Peyer's patch (tissue), 4 donors: ENCODE results near the gene STRIT1. TPM values are rescaled to one million over a fixed set of nuclear protein-coding genes. Genes with fewer than 3 reads are reported as not detected.

Source experiments
- DNase-seq, 3 donors: peaks; one replicate each; pipeline ENCODE4 v3.0.0-alpha.2; 2017 to 2019
- H3K27ac ChIP-seq, 4 donors: fragments of 200-600 bp; sonication (generic); one replicate each; pipeline ENCODE4 v1.5.1; 2016 to 2019
- H3K27me3 ChIP-seq, 2 donors: fragments of 200-600 bp; sonication (generic); one replicate each; pipeline ENCODE4 v1.5.1; 2019
- H3K36me3 ChIP-seq, 3 donors: fragments of 200-600 bp; sonication (generic); one replicate each; pipeline ENCODE4 v1.5.1; 2016 to 2019
- H3K4me1 ChIP-seq, 4 donors: fragments of 200-600 bp; sonication (generic); one replicate each; pipeline ENCODE4 v1.5.1; 2016 to 2019
- H3K4me3 ChIP-seq, 4 donors: fragments of 200-600 bp; sonication (generic); 1 replicate in 3 of 4; 2 replicates in 1 of 4; pipeline ENCODE4 v1.5.1; 2016 to 2019; ENCODE audit warnings: mild to moderate bottlenecking in 1 of 4
- H3K9me3 ChIP-seq, 4 donors: fragments of 200-600 bp; sonication (generic); one replicate each; pipeline ENCODE4 v1.5.1; 2016 to 2019; ENCODE audit warnings: mild to moderate bottlenecking in 1 of 4
- POLR2A ChIP-seq, 2 donors: fragments of 450-650 bp; IDR thresholded peaks; one replicate each; pipeline ENCODE4 v1.5.1; 2017; ENCODE audit warnings: antibody characterized with exemption in 2 of 2, mild to moderate bottlenecking in 2 of 2, moderate library complexity in 2 of 2
- total RNA-seq, 4 donors: library from RNA; depleted of rRNA; stranded (reverse); fragments of >200 nt; gene quantifications; one replicate each; pipeline ENCODE4 v1.1.0, GENCODE V29; 2016
- TF ChIP-seq, protein P1 (sequence below), 6 experiments: fragments of 450-650 bp in 4 of 6; fragments of 200-600 bp in 2 of 6; sonication (generic) in 1 of 6; IDR thresholded peaks; one replicate each; pipeline ENCODE4 v1.5.1; 2017 to 2019; ENCODE audit warnings: antibody characterized with exemption in 6 of 6, mild to moderate bottlenecking in 3 of 6, moderate library complexity in 1 of 6

STRIT1 gene
- total RNA-seq, 4 donors from 2014 or later, result not detected

DNA sequence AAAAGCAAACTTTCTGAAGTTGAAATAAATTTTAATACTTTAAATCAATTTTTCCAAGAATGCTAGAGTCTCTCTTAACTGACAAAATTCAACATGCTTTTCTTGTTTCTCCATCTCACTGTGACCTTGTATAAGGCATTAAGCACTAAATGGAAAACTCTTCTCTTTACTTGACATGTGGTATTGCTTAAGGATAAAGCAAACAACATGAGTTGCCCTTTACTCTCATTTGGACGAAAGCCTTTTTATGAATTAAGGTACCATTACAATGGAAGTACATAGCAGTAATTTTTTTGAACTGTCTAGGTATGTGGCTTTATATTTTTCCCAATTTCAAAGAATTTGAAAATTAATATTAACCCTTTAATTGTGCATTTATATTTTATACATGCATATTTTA is 1.4 kb downstream of the STRIT1 start:
- Histone ChIP-seq H3K36me3 (no peaks in the 10 kb centered on the region), H3K4me3 (no peak overlapping the region), H3K27ac (no peak overlapping the region), H3K4me1 (no peaks in the 10 kb centered on the region), H3K9me3 (peaks cover 0 to 4% (median 0%) of the 10 kb centered on the region in 4 donors), H3K27me3 (no peaks in the 10 kb centered on the region)
- DNase-seq, result no peak
- no peak for TF ChIP-seq POLR2A (IDR thresholded peaks at IDR 0.05)
- TF ChIP-seq, protein P1, sequence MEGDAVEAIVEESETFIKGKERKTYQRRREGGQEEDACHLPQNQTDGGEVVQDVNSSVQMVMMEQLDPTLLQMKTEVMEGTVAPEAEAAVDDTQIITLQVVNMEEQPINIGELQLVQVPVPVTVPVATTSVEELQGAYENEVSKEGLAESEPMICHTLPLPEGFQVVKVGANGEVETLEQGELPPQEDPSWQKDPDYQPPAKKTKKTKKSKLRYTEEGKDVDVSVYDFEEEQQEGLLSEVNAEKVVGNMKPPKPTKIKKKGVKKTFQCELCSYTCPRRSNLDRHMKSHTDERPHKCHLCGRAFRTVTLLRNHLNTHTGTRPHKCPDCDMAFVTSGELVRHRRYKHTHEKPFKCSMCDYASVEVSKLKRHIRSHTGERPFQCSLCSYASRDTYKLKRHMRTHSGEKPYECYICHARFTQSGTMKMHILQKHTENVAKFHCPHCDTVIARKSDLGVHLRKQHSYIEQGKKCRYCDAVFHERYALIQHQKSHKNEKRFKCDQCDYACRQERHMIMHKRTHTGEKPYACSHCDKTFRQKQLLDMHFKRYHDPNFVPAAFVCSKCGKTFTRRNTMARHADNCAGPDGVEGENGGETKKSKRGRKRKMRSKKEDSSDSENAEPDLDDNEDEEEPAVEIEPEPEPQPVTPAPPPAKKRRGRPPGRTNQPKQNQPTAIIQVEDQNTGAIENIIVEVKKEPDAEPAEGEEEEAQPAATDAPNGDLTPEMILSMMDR (IDR thresholded peaks at IDR 0.05), result no peak

DNA sequence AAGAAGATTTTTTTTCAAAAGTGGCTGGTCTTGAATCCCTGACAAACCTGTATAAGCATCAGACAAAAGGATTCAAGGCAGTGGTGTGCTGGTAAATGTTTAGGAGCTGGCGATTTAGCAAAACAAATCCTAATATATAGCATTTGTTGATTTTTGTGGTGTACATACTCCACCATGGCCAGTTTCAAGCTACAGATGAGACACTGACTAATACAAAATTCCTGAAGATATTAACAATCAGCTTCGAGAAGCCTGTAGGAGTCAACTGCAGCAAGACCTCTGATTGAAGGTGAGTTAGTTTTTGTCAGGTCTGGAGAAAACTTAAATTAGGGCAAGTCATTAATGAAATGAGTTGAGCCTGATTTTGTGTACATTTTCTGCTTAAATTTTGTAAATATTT is 6.7 kb downstream of the STRIT1 start:
- no peak for DNase-seq

DNA sequence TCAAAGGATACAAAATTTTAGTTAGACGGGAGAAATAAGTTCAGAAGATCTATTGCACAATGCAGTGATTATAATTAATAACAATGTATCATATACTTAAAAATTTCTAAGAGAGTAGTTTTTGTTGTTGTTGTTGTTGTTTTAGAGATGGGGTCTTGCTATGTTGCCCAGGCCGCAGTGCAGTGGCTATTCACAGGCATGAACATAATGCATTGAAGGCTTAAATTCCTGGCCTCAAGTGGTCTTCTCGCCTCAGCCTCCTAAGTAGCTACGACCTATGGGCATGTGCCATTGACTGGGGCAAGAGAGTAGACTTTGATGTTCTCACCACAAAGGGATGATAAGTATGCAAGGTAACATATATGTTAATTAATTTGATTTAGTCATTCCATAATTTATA is 7.5 kb downstream of the STRIT1 start:
- DNase-seq, result no peak
- no peak overlapping the region for H3K4me3 ChIP-seq
- H3K9me3 ChIP-seq, result no peaks in the 10 kb centered on the region
- H3K36me3 ChIP-seq, result no peaks in the 10 kb centered on the region
- no peak overlapping the region for H3K27ac ChIP-seq
- no peak for TF ChIP-seq POLR2A (IDR thresholded peaks at IDR 0.05)
- TF ChIP-seq, protein P1 (IDR thresholded peaks at IDR 0.05), result no peak
- no peaks in the 10 kb centered on the region for H3K27me3 ChIP-seq
- no peaks in the 10 kb centered on the region for H3K4me1 ChIP-seq

More for the DNA sequence above, 6.7 kb downstream of the STRIT1 start:
- Histone ChIP-seq H3K36me3 (no peaks in the 10 kb centered on the region), H3K27me3 (no peaks in the 10 kb centered on the region), H3K9me3 (no peaks in the 10 kb centered on the region), H3K4me1 (no peaks in the 10 kb centered on the region), H3K4me3 (no peak overlapping the region), H3K27ac (no peak overlapping the region)
- TF ChIP-seq, protein P1 (IDR thresholded peaks at IDR 0.05), result no peak

DNA sequence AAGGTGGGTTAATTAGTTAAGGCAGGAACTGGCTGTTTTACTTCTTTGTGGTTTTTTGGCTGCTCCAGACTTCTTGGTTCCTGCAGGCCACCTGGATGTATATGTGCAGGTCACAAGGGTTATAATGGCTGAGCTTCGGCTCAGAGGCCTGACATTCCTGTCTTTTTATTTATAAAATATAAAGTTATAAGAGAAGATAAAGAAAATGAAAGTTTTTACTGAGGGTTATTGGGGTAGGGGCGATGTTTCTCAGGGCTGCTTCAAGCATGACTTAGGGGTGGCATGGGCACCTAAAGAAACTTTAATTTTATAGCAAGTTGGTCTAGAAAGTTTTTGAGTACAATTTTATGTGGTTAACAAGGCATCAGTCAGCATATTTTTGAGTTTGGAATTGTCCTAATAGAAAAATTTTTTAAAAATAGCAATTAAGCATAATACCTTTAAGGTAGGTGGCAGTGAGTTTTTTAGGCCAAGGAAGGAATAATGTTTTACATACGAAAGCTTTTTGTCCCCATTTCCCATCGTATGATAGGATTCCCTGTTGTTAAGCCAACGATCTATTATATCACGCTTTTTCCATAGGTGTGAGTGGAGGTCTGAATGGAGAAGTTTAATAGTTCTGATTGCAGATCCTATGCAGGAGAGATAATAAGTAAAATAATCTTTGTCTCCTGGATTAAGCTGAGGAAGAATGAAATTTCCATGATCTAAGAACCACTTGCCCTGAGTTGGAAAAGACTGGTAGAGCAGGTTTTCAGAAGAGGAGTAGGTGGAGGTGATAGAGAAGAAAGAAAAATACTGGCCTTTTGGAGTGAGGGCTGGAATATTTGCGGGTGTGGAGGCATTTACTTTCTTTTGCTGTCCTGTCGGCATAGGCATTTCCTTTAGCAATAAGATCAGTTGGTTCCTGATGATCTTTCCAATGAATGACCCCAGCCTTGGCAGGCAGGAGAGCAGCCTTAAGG is 10.1 kb downstream of the STRIT1 start:
- H3K27ac ChIP-seq, result no peak overlapping the region
- no peaks in the 10 kb centered on the region for H3K36me3 ChIP-seq
- H3K9me3 ChIP-seq, result no peaks in the 10 kb centered on the region
- H3K4me3 ChIP-seq, result no peak overlapping the region
- TF ChIP-seq POLR2A (IDR thresholded peaks at IDR 0.05), result no peak
- TF ChIP-seq, protein P1 (IDR thresholded peaks at IDR 0.05), result no peak
- H3K27me3 ChIP-seq, result no peaks in the 10 kb centered on the region
- H3K4me1 ChIP-seq, result no peaks in the 10 kb centered on the region
- DNase-seq, result no peak

DNA sequence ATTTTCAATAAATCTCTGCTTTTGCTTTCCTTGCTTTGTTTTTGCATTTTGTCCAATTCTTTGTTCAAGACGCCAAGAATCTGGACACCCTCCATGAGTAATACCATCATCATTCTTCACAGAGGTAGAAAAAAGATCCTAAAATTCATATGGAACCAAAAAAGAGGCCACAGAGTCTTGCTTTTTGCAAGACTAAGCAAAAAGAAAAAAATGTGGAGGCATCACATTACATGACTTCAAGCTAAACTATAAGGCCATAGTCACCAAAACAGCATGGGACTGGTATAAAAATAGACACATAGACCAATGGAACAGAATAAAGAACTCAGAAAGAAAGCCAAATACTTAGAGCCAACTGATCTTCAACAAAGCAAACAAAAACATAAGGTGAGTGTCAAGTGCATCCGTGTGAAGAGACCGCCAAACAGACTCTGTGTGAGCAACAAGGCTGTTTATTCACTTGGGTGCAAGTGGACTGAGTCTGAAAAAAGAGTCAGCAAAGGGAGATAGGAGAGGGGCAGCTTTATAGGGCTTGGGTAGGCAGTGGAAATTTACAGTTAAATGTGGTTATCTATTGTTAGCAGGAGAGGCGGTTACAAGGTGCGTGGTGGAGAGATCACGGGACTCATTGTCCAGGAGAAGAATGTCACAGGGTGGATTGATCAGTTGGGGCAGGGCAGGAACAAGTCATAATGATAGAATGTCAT is 10.9 kb downstream of the STRIT1 start:
- DNase-seq, result no peak
- no peaks in the 10 kb centered on the region for H3K27me3 ChIP-seq

More for the DNA sequence above, 10.9 kb downstream of the STRIT1 start:
- Histone ChIP-seq H3K36me3 (no peaks in the 10 kb centered on the region), H3K4me3 (no peak overlapping the region), H3K27ac (no peak overlapping the region), H3K9me3 (no peaks in the 10 kb centered on the region), H3K4me1 (no peaks in the 10 kb centered on the region)
- TF ChIP-seq POLR2A (IDR thresholded peaks at IDR 0.05), result no peak
- TF ChIP-seq, protein P1 (IDR thresholded peaks at IDR 0.05), result no peak
